H1 (cell line): ENCODE measurements around the gene SYDE1. TPM values are rescaled to one million over a fixed set of nuclear protein-coding genes. Genes with fewer than 3 reads are reported as not detected.

Experiments used
- CTCF ChIA-PET: fragments of 300-600 bp; sonication (Branson Sonifier 250); formaldehyde crosslinking; loops from one replicate; lab custom pipeline; 2021; ENCODE audit not compliant: partially characterized antibody; lab: Charles Lee
- POLR2A ChIA-PET: fragments of 300-600 bp; sonication (Branson Sonifier 250); formaldehyde crosslinking; loops from one replicate; lab custom pipeline; 2021; ENCODE audit warnings: inconsistent platforms; ENCODE audit not compliant: partially characterized antibody; lab: Charles Lee
- DNase-seq, 2 experiments: peaks; one replicate each; pipeline versions ENCODE4 v3.0.0 to v3.0.0-alpha.2; 2010 to 2022; ENCODE audit warnings: low spot score in 2 of 2, low read depth in 1 of 2, mixed read lengths in 1 of 2
- FAIRE-seq: peaks from 2 replicates; lab custom pipeline; 2011; peaks lifted over from hg19 to GRCh38; lab: Jason Lieb, UNC
- H2AFZ ChIP-seq: 2 replicates; pipeline ENCODE4 v1.8.1; 2012; ENCODE audit warnings: low read length, inconsistent platforms
- H2AK5ac ChIP-seq: 2 replicates; pipeline ENCODE4 v1.6.1; 2013; ENCODE audit warnings: low read depth, low read length
- H2BK120ac ChIP-seq: replicated peaks from 2 replicates; pipeline ENCODE3; 2013; ENCODE audit warnings: low read depth, low read length, inconsistent platforms
- H2BK12ac ChIP-seq: 2 replicates; pipeline ENCODE4 v1.6.1; 2013; ENCODE audit warnings: low read depth, low read length
- H2BK15ac ChIP-seq: 2 replicates; pipeline ENCODE4 v1.6.1; 2013; ENCODE audit warnings: low read length
- H2BK20ac ChIP-seq: 2 replicates; pipeline ENCODE4 v1.6.1; 2013; ENCODE audit warnings: low read length
- H2BK5ac ChIP-seq: 2 replicates; pipeline ENCODE4 v1.6.1; 2013; ENCODE audit warnings: low read depth, low read length
- H3K14ac ChIP-seq: 2 replicates; pipeline ENCODE4 v1.6.1; 2013; ENCODE audit warnings: inconsistent platforms; ENCODE audit not compliant: insufficient read length
- H3K18ac ChIP-seq: 2 replicates; pipeline ENCODE4 v1.6.1; 2013; ENCODE audit warnings: low read length; ENCODE audit errors: extremely low read depth
- H3K23ac ChIP-seq: 2 replicates; pipeline ENCODE4 v1.6.1; 2013; ENCODE audit warnings: inconsistent platforms; ENCODE audit not compliant: insufficient read length
- H3K23me2 ChIP-seq: 2 replicates; pipeline ENCODE4 v1.6.1; 2013; ENCODE audit warnings: low read depth, low read length
- H3K27ac ChIP-seq: 2 replicates; pipeline ENCODE4 v1.6.1; 2011; ENCODE audit warnings: low read depth, low read length, inconsistent platforms
- H3K27me3 ChIP-seq, 4 experiments: replicated peaks in 1 of 4; 1 replicate in 1 of 4; 2 replicates in 3 of 4; pipeline versions ENCODE4 v1.6.1 to v1.8.1; 2011 to 2013; ENCODE audit warnings: low read length in 3 of 4, mild to moderate bottlenecking in 3 of 4, inconsistent platforms in 2 of 4, mixed read lengths in 2 of 4, moderate library complexity in 1 of 4; ENCODE audit not compliant: control insufficient read depth in 3 of 4, insufficient read depth in 3 of 4; ENCODE audit errors: extremely low read depth in 1 of 4
- H3K36me3 ChIP-seq, 4 experiments: 2 replicates each; pipeline versions ENCODE4 v1.6.1 to v1.8.1; 2011 to 2013; ENCODE audit warnings: mild to moderate bottlenecking in 4 of 4, low read length in 3 of 4, moderate library complexity in 2 of 4, control low read depth in 1 of 4, inconsistent platforms in 1 of 4; ENCODE audit not compliant: insufficient read depth in 4 of 4, control insufficient read depth in 2 of 4
- H3K4ac ChIP-seq: replicated peaks from 2 replicates; pipeline ENCODE3; 2013; ENCODE audit warnings: low read length, low read depth, mixed read lengths, inconsistent platforms; ENCODE audit not compliant: insufficient read length
- H3K4me1 ChIP-seq, 4 experiments: replicated peaks in 1 of 4; 1 replicate in 1 of 4; 2 replicates in 3 of 4; pipeline versions ENCODE4 v1.6.1 to v1.8.1; 2011 to 2013; ENCODE audit warnings: low read length in 3 of 4, inconsistent platforms in 2 of 4, mixed read lengths in 1 of 4; ENCODE audit not compliant: insufficient read depth in 4 of 4, control insufficient read depth in 3 of 4
- H3K4me2 ChIP-seq, 2 experiments: 2 replicates each; pipeline versions ENCODE4 v1.6.1 to v1.8.1; 2011 to 2013; ENCODE audit warnings: low read depth in 2 of 2, low read length in 2 of 2, control low read depth in 1 of 2, inconsistent platforms in 1 of 2, mild to moderate bottlenecking in 1 of 2; ENCODE audit not compliant: insufficient read depth in 1 of 2
- H3K4me3 ChIP-seq, 4 experiments: fragments of 200-600, 300-600 bp in 1 of 4; sonication (generic), shearing (Covaris generic), sonication (Bioruptor Twin) in 1 of 4; 2 replicates each; pipeline versions ENCODE4 v1.5.1 to v1.8.1; 2011 to 2016; ENCODE audit warnings: low read length in 4 of 4, low read depth in 3 of 4, control low read depth in 2 of 4, inconsistent platforms in 2 of 4, mild to moderate bottlenecking in 2 of 4, mixed read lengths in 1 of 4, moderate library complexity in 1 of 4; ENCODE audit not compliant: insufficient read depth in 2 of 4; ENCODE audit errors: extremely low read depth in 1 of 4
- H3K56ac ChIP-seq: replicated peaks from 2 replicates; pipeline ENCODE3; 2013; ENCODE audit warnings: low read depth, mild to moderate bottlenecking, mixed read lengths, low read length, inconsistent platforms; ENCODE audit not compliant: insufficient read length
- H3K79me1 ChIP-seq: 2 replicates; pipeline ENCODE4 v1.6.1; 2013; ENCODE audit warnings: low read depth, low read length, control low read depth
- H3K79me2 ChIP-seq, 2 experiments: 2 replicates each; pipeline versions ENCODE4 v1.6.1 to v1.8.1; 2012 to 2013; ENCODE audit warnings: low read length in 2 of 2, mild to moderate bottlenecking in 2 of 2, inconsistent platforms in 1 of 2; ENCODE audit not compliant: insufficient read depth in 2 of 2, control insufficient read depth in 1 of 2
- H3K9ac ChIP-seq, 4 experiments: replicated peaks in 1 of 4; 1 replicate in 1 of 4; 2 replicates in 3 of 4; pipeline versions ENCODE4 v1.6.1 to v1.8.1; 2011 to 2013; ENCODE audit warnings: low read depth in 3 of 4, low read length in 3 of 4, control low read depth in 2 of 4, mild to moderate bottlenecking in 2 of 4, moderate library complexity in 2 of 4, inconsistent platforms in 1 of 4; ENCODE audit errors: extremely low read depth in 1 of 4
- H3K9me3 ChIP-seq, 2 experiments: 2 replicates each; pipeline versions ENCODE4 v1.6.1 to v1.8.1; 2012 to 2013; ENCODE audit warnings: mild to moderate bottlenecking in 2 of 2, moderate library complexity in 2 of 2, control low read depth in 1 of 2, inconsistent platforms in 1 of 2, low read depth in 1 of 2, low read length in 1 of 2, mixed read lengths in 1 of 2; ENCODE audit not compliant: insufficient read depth in 2 of 2
- H4K20me1 ChIP-seq, 2 experiments: replicated peaks in 1 of 2; 2 replicates each; pipeline versions ENCODE3 to v1.8.1; 2011 to 2013; ENCODE audit warnings: inconsistent platforms in 2 of 2, low read length in 2 of 2, mild to moderate bottlenecking in 1 of 2; ENCODE audit not compliant: insufficient read depth in 2 of 2, control insufficient read depth in 1 of 2
- H4K5ac ChIP-seq: 2 replicates; pipeline ENCODE4 v1.6.1; 2013; ENCODE audit warnings: low read length, low read depth, mixed read lengths, inconsistent platforms; ENCODE audit not compliant: insufficient read length
- H4K8ac ChIP-seq: 2 replicates; pipeline ENCODE4 v1.8.0; 2013; ENCODE audit warnings: mild to moderate bottlenecking, moderate library complexity, low read length, inconsistent platforms; ENCODE audit not compliant: insufficient read depth; ENCODE audit errors: extremely low read depth
- H4K91ac ChIP-seq: replicated peaks from 2 replicates; pipeline ENCODE3; 2013; ENCODE audit warnings: low read length, mixed read lengths, inconsistent platforms; ENCODE audit not compliant: insufficient read length
- BACH1 ChIP-seq: IDR thresholded peaks from 2 replicates; pipeline ENCODE4 v1.6.1; 2012; ENCODE audit warnings: low read length, improper control_type of control experiment
- CHD2 ChIP-seq: IDR thresholded peaks from 2 replicates; pipeline ENCODE4 v1.6.1; 2012; ENCODE audit warnings: low read length, improper control_type of control experiment
- CREB1 ChIP-seq: IDR thresholded peaks from 2 replicates; pipeline ENCODE4 v1.6.1; 2012; ENCODE audit warnings: inconsistent platforms
- WGBS, 2 experiments: shearing (Covaris generic) in 1 of 2; methylation state at CpG; one replicate each; pipeline versions ENCODE4 v1.1.6 to v1.1.7; 2013 to 2015; ENCODE audit warnings: low lambda C conversion rate in 2 of 2, mixed read lengths in 2 of 2, inconsistent platforms in 1 of 2, low coverage in 1 of 2, missing lambda C conversion rate in 1 of 2; ENCODE audit not compliant: insufficient replicate concordance in 2 of 2, insufficient coverage in 1 of 2, insufficient read length in 1 of 2; ENCODE audit errors: extremely low coverage in 1 of 2, missing lambda C conversion rate in 1 of 2; 5-methylcytosine and 5-hydroxymethylcytosine counted together
- polyA plus RNA-seq, 7 experiments: library from polyadenylated mRNA; depleted of rRNA in 3 of 7; stranded (reverse) in 5 of 7; unstranded in 2 of 7; fragments of >200 nt in 5 of 7; fragments of 200-250 nt in 2 of 7; gene quantifications; 1 replicate in 5 of 7; 2 replicates in 1 of 7; 4 replicates in 1 of 7; pipeline versions ENCODE4 v1.2.1 to v1.2.3, GENCODE V29; 2011 to 2013; ENCODE audit warnings: missing spikeins in 2 of 7, mixed read lengths in 2 of 7
- total RNA-seq: library from RNA; stranded (reverse); fragmentation: NEBNext Ultra II Directional; extraction: Animal tissue kit (Norgen Biotek cat#: 25700); gene quantifications from 2 replicates; pipeline ENCODE4 v1.2.1, GENCODE V29; 2021
- TF ChIP-seq, protein P1 (sequence below): IDR thresholded peaks from 2 replicates; pipeline ENCODE4 v1.6.1; 2011; ENCODE audit warnings: low read depth, mild to moderate bottlenecking, low read length; ENCODE audit not compliant: insufficient read depth

SYDE1 gene
- total and polyA plus RNA-seq, 2 of the 8 experiments (the other 6 are each of a cell fraction or from before 2014, with no cell fraction given), result 12.0 to 16.8 TPM

DNA sequence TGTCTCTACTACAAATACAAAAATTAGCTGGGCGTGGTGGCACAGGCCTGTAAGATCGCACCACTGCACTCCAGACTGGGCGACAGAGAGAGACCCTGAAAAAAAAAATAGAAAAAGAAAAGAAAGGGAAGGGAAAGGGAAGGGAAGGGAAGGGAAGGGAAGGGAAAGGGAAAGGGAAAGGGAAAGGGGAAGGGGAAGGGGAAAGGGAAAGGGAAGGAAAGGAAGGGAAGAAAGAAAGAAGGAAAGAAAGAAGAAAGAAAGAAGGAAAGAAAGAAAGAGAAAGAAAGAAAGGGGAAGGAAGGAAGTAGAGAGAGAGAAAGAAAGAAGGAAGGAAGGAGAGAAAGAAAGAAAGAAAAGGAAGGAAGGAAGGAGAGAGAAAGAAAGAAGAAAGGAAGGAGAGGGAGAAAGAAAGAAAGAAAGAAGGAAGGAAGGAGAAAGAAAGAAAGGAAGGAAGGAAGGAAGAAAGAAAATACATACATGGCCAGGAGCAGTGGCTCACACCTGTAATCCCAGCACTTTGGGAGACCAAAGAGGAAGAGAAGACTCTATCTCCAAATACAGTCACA is 8.1 kb upstream of the SYDE1 start:
- Histone ChIP-seq H2BK120ac (no peak overlapping the region), H3K79me2 (no peaks in the 10 kb centered on the region), H3K23ac (no peak overlapping the region), H2BK5ac (no peak overlapping the region), H3K79me1 (no peaks in the 10 kb centered on the region), H4K5ac (no peak overlapping the region), H3K4ac (no peak overlapping the region), H4K91ac (no peak overlapping the region), H3K9me3 (peaks cover 0 to 6% of the 10 kb centered on the region in 2 experiments; a peak in 2 of 4 replicates), H2BK15ac (no peak overlapping the region), H2BK20ac (no peak overlapping the region), H2BK12ac (no peak overlapping the region), H3K9ac (no peak overlapping the region), H2AFZ (no peak overlapping the region), H2AK5ac (no peak overlapping the region), H3K56ac (no peak overlapping the region), H4K8ac (no peak overlapping the region), H3K23me2 (no peaks in the 10 kb centered on the region), H4K20me1 (no peaks in the 10 kb centered on the region), H3K4me1 (no peaks in the 10 kb centered on the region), H3K18ac (no peak overlapping the region), H3K27ac (no peak overlapping the region), H3K4me3 (no peak overlapping the region), H3K14ac (no peak overlapping the region), H3K36me3 (no peaks in the 10 kb centered on the region), H3K4me2 (no peak overlapping the region), H3K27me3 (no peaks in the 10 kb centered on the region)
- no peak for TF ChIP-seq CHD2
- TF ChIP-seq, protein P1, sequence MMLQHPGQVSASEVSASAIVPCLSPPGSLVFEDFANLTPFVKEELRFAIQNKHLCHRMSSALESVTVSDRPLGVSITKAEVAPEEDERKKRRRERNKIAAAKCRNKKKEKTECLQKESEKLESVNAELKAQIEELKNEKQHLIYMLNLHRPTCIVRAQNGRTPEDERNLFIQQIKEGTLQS, result no peak
- TF ChIP-seq BACH1, result no peak
- TF ChIP-seq CREB1, result no peak
- CTCF ChIA-PET, result interaction anchor here (1.0 to 8.0 kb wide), 12 partner anchors 8 to 313 kb away, joined by 3 to 120 read pairs (median 6); no protein-coding TSS in a partner anchor
- WGBS, 2 experiments, result 92% methylated on average over 2 of the region's 3 CpGs; no CpG with 5 or more reads in 1 of the 2 experiments
- no peak for FAIRE-seq
- DNase-seq, result no peak
- POLR2A ChIA-PET, result interaction anchor here (1.3 kb wide), 1 partner anchor 9 kb away, joined by 5 read pairs; no protein-coding TSS in a partner anchor
